Activated gamma-delta T cell (primary cell): ENCODE measurements around the gene ELOVL2.
"Not testable (repeated sequence)": the region's sequence is repeated elsewhere in the genome, so short reads cannot be mapped to it uniquely, and the experiment has no call there.

Experiments
- DNase-seq: peaks from one replicate; lab custom pipeline; 2025; lab: John Stamatoyannopoulos, UW

ELOVL2 gene

DNA sequence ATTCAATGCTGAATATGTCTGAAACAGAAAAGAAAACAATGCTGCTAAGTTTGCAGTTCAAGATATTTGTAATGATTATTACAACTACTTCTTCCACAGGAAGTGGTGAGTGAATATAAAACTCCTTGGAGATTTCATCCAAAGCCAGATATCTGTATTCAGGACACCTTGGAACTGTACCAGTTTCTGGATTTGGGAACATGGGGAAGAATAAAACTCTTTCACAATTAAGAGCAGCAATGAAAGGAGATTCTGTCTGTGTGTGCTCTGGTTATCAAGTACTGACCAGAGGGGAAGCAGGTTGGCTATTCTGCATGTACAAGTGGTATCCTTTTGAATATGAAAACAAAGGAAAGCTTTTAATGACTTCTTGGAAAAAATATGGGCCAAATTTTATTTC, 21.1 kb downstream of the ELOVL2 start:
- DNase-seq = no peak

DNA sequence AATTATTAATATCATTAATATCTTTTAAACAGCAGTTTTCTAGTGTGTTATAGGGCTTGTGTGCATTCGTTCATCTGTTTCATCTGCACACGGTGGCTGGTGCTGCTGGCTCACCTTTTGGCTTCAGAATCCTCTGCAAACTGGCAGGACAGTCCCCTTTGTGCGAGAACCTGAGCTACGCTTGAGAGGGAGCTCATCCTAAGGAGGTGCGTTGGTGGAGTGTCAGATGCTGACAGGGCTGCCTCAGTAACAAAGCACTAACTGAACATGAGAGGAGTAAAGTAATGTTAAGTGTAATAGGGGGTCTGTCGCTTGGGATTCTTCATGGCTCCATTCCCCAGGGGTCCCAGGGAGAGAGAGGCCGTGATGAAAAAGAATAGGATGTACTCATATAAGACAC, 22.4 kb downstream of the ELOVL2 start:
- DNase-seq = no peak

DNA sequence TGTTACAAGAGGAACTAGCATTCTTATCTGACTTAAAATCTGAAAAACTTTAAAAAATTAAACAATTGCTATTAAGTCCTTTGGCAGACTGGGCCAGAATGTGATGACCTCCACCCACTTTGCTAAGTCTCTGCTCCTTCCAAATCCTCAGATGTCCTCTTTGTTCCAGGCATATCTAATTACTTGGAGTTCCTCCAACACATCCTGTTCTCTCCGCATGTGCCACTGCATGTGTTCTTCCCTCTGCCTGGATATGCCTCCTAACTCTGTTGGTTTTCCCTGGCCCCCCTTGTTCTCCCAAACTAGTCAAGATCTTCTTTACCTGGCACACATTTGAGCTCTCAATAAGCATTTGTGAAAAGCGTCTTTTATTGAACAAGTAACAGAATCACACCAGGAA, 23.1 kb downstream of the ELOVL2 start:
- DNase-seq = no peak

DNA sequence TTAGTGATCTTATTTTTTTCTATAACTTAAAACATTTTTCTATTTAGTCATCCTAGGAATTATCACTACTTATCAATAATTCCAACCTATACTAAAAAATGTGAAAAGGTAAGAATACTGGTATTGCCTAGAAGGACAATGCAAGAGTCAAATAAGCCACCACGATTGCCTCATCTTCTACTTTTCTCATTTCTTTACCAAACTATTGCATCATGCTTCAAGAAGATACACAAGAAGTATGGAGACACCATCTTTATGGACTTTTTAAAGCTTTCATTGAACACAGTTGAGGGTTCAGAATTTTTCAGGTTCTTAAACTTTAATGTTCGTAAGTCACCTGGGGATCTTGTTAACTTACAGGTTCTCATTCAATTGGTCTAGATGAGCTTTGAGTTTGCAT, 25.9 kb downstream of the ELOVL2 start:
- no peak for DNase-seq

DNA sequence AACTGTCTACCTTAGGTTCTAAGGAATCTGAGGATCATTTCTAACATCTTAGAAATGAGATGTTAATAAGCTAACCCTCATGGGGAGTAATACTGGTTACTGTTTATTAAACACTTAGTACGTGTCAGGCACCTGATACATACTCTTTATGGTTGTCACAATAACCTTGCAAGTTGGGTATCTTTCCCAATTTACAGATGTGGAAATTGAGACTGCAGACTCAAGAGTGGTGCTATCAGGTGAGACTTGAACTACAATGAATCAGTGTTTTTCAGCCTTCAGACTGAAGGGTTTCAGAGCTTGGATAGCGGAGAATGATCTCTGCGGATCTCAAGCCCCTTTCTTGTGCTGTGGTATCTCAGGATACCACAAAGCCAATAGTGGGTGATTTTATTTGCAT, 27.0 kb downstream of the ELOVL2 start:
- DNase-seq = no peak

DNA sequence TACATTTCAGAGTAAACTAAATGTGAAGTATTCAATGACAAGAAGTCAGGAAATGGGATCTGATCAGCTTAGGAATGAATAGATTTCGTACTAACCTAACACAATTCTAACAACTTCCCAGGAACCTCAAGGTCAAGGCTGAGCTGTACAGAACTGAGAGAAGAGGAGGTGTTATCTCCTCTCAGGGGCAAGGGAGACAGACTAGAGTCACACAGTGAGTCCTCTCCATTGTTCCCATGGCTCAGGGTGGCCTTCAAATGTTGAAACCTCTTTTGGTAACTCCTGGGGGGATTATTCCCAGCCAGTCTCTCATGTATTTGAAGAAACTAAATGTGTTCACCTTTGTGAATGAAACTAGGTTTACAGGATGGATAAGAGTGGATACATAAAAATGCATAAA, 27.7 kb downstream of the ELOVL2 start:
- no peak for DNase-seq

DNA sequence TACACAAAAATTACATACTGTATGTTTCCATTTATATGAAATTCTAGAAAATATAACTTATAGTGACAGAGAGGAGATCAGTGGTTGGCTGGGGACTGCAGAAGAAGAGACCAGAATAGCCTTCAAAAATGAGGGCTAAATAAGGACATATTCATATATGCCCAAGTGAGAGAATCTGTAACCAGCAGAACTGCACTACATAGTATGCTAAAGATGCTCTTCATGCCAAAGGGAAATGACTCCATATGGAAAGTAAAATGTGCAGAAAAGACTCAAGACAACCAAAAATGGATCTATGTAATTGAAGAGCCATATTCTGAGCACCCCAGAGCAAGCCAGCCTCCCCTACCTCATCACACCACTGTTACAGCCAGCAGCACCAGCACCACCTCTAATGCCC, 29.0 kb downstream of the ELOVL2 start:
- no peak for DNase-seq

DNA sequence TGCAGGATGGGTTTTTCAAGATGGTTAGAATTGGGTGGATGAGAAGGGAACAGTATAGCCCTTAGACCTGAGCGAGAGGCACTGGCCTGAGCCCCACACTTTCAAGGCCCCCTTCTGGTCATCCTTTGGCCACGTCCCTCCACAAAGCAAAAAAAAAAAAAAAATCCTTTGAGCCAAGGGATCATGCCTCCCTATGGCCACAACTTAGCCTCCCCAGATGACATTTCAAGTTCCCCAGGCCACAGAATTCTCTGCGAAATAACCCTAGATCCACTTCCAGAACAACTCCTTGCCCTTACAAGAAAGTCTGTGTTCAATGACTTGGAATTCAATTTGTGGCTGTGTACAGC, 30.4 kb downstream of the ELOVL2 start:
- DNase-seq = no peak

DNA sequence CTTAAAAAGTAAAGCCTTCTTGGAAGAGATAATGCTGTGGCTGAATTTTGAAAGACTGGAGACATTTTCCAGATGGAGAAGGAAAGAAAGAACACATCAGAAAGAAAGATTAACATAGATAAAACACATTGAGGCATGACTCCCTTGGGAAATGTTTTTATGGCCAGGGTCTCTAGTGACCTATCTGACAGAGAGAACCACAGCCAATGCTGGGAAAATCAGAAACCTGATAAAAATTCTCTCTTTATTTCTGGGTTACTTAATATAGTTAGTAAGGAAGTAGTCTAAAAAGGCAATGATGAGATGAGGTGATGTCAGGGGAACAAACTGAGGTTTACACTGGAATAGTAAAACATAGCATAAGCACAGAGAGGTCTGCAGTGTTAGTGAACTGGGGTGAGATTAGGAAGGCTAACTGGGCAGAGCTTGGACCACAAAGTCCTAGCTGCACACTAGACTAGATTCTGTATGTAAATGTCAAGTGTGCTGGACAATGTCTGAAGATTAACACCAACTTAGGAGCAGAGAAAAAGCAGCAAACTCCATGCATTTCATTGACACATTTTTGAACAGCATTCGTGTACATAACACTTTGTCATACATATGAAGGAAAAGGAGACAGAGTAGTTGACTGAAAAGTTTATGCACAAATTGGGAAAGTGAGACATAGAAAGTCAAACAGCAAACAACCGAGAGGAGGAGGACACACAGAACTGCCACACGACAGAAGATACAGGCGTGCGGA, 31.0 kb downstream of the ELOVL2 start:
- no peak for DNase-seq

DNA sequence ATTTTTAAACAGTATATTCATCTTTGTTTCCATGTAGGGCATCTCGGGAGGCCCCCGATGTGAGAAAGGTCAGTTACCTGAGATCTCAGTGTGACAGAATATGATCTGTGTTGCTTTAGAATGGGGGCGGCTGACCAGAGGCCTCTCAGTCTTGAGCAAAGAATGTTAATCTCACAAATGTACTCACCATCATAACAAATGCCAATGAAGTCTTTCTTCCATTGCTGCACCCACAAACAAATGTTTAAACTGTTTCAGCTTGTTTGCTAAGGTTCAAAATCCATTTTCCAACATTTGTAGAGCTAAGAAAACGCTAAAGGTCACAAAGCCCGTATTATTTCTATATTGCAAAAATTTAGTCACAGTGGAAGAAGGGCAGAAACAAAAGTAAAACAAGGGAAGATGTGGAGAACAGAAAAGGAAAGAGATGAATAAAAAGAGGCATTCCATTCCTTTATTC, 31.8 kb downstream of the ELOVL2 start:
- DNase-seq = no peak

DNA sequence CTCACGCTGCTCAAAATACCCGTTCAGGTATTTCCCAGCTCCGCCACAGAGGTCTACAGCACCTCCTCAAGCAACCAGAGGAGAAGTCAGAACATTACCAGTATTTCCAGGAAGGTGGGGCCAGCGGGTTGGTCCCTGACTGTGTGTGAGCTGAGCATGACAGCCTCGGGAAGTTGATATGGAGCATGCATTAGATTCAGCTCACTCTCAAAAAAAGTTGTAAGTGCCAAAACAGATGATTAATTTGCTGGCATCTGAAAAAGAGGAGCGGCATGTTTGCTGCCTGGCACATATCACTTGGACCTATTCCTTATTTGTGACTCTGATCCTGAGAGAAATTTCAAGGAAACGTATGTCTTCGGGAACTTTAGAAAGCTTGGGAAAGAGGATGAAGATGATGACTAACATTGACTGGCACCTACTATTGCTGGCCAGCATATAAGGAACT, 32.3 kb downstream of the ELOVL2 start:
- DNase-seq = no peak

DNA sequence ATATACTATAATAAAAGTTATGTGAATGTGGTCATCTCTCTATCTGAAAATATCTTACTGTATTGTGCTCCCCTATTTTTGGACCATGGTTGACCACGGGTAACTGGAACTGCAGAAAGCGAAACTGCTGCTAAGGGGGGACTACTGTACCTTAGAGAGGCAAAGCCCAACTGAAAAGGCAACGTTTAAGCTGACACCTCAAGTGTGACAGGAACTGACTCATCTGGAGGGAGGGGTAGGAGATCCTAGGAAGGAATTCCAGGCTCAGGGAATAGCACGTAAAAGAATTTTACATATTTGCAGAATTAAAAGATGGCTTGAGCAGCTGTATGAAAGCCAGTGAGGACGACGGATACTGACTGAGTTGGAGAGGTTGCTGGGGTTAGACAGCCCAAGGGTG, 34.8 kb downstream of the ELOVL2 start:
- no peak for DNase-seq

DNA sequence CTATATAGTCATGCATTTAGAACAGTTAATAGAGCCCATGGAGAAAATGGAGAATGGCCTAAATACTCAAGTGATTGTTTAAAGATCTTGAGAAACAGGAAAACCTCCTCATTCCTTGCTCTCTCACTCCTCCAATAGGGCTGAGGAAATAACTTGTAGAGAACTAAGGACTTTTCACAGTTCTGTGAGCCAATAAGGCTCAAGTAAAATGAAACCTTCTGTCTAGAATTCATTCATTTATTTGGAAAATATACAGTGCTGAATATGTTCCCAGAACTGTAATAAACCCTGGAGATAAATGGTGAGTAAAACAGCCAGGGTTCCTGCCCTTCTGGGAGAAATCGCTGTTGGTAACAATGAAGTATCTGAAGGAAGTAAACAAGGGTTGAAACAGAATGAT, 35.3 kb downstream of the ELOVL2 start:
- DNase-seq = no peak

DNA sequence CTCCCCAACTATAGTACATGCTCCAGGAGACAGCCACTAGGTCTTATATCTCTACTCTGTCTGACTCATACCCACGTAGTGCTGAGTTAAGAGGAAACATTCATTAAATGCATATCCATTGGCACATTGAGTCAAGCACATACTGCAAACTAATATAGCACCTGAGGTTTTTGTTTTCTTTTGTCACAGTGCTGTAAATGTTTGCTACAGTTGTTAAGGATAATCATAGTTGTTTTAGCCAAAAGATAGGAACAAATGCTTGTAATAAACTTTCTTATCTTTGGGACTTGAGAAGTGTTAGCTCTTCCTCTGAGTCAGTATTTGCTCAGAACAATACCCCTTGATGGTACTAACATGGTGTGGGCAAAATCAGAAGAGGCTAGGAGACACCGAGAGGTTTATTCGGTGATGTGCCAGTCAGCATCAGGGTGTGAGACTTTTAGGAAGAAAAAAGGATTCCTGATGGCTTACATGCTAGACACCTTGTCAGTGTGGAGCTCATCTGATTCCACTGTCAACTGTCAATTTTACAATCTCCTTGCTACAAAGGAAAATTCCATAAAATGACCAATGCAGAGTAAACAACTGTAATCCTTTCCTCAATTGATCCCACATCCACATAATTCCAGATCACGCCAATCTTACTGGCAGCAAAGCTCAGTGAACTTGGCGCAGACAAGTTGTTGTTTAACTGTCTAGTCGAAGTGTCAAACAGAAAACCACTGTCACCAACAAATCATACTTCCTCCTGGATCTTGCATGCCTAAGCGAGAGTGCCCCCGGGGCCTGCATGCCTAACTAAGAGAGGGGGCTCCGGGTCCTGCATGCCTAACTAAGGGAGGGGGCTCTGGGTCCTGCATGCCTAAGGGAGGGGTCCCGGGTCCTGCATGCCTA, 36.1 kb downstream of the ELOVL2 start:
- no peak for DNase-seq

DNA sequence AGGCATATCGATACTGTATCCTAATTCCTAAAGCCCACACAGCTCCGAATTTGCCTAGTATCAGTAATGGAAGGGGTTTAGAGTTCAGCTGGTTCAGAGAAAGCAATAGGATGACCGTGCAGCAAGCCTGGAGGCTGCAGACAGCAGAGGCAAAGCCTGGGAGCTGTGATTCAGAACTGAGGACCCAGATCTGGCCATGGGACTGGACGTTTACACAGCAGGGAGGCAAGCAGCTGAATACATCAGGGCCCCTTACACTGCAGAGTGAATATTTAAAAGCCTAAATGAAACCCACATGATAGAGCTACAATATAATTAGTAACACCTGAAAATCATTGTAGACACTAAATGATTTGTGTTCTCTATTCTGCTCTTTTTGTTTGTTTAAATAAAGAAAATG, 38.0 kb downstream of the ELOVL2 start:
- DNase-seq = no peak

DNA sequence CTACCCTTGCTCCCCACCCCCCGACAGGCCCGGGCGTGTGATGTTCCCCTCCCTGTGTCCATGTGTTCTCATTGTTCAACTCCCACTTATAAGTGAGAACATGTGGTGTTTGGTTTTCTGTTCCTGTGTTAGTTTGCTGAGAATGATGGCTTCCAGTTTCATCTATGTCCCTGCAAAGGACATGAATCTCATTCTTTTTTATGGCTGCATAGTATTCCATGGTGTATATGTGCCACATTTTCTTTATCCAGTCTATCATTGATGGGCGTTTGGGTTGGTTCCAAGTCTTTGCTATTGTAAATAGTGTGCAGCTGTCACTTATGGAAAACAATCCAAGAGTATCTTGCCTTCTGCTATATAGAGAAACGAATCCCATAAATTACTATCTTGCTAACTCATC, 40.8 kb downstream of the ELOVL2 start:
- DNase-seq = not testable (repeated sequence)

DNA sequence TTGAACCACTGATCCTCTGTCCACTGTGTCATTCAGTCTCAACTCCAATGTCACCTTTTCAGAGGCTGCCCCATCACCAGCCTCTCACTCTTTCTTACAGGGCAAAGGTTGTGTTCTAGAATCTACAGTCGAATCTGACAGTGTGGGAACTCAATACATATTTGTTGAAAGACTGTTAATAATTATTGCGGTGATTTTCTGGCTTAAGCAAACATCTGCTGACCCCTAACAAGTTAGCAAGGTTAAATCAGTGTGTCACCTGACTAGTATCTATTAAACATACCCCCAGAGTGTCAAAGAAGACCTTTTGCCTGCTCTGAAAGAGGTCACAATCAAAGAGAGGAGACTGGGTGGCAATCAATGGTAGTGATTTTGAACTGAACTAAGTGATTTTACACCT, 41.9 kb downstream of the ELOVL2 start:
- DNase-seq = no peak

DNA sequence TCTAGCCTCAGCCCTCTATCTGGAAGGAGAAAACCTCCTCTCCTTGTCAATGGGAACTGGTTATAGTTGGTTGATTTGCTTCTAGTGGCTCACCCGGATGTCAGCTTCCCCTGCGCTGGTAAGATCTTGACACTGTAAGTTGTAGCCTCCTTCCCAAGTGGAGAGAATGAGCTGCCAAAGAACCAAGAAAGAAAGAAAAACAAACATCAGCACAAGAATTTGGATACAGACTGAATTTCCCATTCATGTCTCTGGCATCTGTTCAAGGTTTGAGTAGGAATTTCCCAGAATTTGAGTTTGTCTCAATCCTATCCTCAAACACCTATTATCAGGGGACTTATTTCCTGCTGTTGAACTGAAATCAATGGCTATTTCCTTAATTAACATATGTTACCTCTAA, 44.1 kb downstream of the ELOVL2 start:
- DNase-seq = no peak

DNA sequence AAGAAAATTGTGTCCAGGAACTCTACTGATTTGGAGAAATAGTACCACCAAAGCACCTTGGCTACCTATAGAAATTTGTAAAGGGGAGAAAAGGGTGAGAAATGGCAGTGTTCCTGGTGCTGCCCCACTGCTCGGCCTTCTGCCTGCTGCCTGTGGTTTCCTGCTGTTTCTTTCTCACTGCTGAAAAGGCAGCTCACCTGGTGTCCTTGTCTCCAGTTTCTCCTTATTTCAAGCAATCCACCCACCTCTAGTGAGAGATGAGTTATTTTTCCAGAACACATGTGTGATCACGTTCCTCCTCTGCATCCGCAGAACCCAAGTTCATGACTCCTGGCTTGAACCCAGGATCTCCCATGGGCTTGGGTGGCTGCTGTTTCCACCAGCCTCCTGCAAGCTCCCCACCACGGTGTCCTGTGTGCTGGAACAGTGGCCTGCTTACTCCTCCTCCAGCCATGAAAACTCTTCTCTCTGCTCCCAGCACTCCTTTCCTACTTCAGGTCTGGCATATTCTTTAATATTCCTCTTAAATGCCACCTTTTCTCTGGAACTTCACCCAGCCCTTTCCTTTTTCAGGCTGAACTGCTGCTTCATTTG, 48.9 kb downstream of the ELOVL2 start:
- no peak for DNase-seq

DNA sequence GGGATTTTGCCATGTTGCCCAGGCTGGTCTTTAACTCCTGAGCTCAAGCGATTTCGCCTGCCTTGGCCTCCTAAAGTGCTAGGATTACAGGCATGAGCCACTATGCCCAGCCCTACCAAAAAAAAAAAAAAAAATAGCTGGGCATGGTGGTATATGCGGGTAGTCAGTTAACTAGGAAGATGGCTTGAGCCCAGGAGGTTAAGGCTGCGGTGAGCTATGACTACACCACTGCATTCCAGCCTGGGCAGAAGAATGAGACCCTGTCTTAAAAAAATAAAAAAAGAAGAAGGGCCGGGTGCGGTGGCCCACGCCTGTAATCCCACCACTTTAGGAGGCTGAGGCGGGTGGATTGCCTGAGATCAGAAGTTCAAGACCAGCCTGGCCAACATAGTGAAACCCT, 50.2 kb downstream of the ELOVL2 start:
- no peak for DNase-seq

DNA sequence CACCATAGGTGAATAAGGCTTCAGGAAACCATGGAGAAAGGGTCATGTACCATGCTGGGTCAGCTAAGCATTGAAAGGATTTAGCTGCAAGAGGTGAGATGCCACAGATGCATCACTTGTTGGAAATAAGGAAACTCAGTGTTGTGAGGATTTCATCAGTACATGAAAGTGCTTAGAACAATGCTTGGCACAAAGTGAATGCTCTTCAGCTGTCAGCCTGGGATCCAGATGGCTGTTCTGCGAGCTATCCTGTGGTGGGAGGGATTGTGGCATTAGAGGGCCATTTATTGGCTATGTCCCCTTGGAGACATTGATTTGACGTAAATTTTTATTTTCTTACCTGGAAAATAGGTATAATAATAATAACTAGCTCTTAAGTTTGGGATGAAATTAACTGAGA, 53.0 kb downstream of the ELOVL2 start:
- no peak for DNase-seq

DNA sequence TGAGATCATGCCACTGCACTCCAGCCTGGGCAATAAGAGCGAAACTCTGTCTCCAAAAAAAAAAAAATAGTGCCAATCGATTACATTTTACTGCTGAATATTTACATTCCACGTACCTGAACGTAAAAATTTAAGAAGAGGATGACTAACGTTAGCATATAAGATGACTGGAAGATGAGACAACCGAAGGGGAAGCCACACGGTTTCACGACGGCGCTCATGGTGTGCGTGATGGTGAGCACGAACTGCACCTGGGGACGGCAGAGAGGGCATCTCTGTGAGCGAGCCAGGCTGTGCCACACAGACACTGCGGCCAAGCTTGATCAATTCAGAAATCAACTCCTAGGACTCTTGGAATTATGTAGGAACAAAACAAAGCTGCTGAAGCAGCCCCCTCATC, 54.5 kb downstream of the ELOVL2 start:
- no peak for DNase-seq

DNA sequence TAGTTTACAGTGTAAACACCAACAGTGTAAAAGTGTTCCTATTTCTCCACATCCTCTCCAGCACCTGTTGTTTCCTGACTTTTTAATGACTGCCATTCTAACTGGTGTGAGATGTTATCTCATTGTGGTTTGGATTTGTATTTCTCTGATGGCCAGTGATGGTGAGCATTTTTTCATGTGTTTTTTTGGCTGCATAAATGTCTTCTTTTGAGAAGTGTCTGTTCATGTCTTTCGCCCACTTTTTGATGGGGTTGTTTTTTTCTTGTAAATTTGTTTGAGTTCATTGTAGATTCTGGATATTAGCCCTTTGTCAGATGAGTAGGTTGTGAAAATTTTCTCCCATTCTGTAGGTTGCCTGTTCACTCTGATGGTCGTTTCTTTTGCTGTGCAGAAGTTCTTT, 59.1 kb downstream of the ELOVL2 start:
- not testable (repeated sequence) for DNase-seq
